HG03354 (cell line): ENCODE data around the gene MAEA.

ENCODE experiments used
- ATAC-seq: cut with Tn5 transposase; IDR thresholded peaks from one replicate; pipeline ENCODE4 v1.9.1; 2021; ENCODE audit warnings: mild to moderate bottlenecking; ENCODE audit not compliant: unreplicated experiment, poor library complexity, severe bottlenecking

The MAEA gene

DNA sequence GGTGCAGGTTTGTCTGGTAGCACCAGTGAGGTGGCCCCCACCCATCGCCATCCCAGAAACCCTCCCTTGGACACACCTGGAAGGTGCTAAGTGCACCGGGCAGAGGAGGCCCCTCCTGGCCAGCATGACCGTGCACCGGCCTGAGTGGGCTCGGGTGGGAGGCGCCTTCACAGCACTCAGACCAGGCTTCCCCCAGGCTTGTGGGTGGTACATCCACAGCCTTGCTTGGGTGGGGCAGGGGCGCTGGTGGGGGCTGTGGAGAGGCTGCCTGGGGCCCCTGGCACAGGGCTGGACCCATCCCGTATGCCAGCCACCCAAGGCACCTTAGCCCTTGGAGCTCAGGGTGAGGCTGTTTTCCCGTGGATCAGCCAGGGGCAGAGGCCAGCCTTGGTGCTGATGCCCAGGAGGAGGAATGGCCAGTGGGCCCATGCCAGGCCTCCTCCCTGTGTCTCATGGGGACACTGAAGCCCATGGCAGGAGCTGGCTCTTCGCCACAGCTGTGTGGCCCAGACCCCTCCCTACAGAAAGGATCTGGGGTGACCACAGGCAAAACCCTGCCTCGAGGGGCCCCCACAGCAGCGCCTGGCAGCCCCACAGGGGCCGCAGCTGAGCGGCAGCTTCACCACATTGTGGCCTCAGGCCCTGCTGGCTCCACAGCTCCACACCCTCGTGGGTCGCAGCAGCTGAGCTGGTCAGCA is 95.1 kb downstream of the MAEA start:
- ATAC-seq, result no peak

GRCh38 chr4:1385373-1386340 is 96.0 kb downstream of the MAEA start:
- no peak for ATAC-seq
